ENCODE results near the gene COL6A2. TPM values are rescaled to one million over a fixed set of nuclear protein-coding genes. Genes with fewer than 3 reads are reported as not detected.

Gene COL6A2
- polyA plus RNA-seq, 1 of the 3 experiments (the other 2 are of a cell fraction): 108 TPM

GRCh38 chr21:46120301-46121285, 22.7 kb downstream of the COL6A2 start:
- no peak overlapping the region for H3K4me2 ChIP-seq
- H3K4me1 ChIP-seq (ENCODE audit: control insufficient read depth in 1 of 2, insufficient read depth in 2 of 2, low read depth in 1 of 2, low read length in 1 of 2): no peaks in the 10 kb centered on the region
- no peaks in the 10 kb centered on the region for H3K9me3 ChIP-seq
- H3K79me2 ChIP-seq (ENCODE audit: insufficient read depth): no peaks in the 10 kb centered on the region
- WGBS (ENCODE audit: low lambda C conversion rate): 84% methylated on average over 6 of the region's 26 CpGs
- H3F3A ChIP-seq (replicated peaks; ENCODE audit: insufficient read depth): no peaks in the 10 kb centered on the region
- H3K9ac ChIP-seq: no peak overlapping the region
- peaks cover 3 to 55% of the 10 kb centered on the region in 2 experiments for H3K36me3 ChIP-seq (replicated peaks in 1 of 2; ENCODE audit: control insufficient read depth in 1 of 2, insufficient read depth in 2 of 2, low read length in 1 of 2)
- DNase-seq: peak; percentile 35
- no peak overlapping the region for H3K27ac ChIP-seq (ENCODE audit: low read depth in 2 of 2, low read length in 1 of 2)
- H3K9me2 ChIP-seq: no peaks in the 10 kb centered on the region
- CTCF ChIA-PET: interaction anchor here (0.7 to 1.3 kb wide), 3 partner anchors 10 to 23 kb away, joined by 3 read pairs; no protein-coding TSS in a partner anchor
- no peak for TF ChIP-seq RFX5 (IDR thresholded peaks at IDR 0.05; ENCODE audit: low read length)
- TF ChIP-seq, protein P1, sequence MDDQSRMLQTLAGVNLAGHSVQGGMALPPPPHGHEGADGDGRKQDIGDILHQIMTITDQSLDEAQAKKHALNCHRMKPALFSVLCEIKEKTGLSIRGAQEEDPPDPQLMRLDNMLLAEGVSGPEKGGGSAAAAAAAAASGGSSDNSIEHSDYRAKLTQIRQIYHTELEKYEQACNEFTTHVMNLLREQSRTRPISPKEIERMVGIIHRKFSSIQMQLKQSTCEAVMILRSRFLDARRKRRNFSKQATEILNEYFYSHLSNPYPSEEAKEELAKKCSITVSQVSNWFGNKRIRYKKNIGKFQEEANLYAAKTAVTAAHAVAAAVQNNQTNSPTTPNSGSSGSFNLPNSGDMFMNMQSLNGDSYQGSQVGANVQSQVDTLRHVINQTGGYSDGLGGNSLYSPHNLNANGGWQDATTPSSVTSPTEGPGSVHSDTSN (IDR thresholded peaks at IDR 0.05): no peak
- TF ChIP-seq RAD21 (IDR thresholded peaks at IDR 0.05; ENCODE audit: low read length): no peak
- TF ChIP-seq SIN3A (IDR thresholded peaks at IDR 0.05; ENCODE audit: borderline replicate concordance, low read depth, low read length): no peak
- TF ChIP-seq, protein P2, sequence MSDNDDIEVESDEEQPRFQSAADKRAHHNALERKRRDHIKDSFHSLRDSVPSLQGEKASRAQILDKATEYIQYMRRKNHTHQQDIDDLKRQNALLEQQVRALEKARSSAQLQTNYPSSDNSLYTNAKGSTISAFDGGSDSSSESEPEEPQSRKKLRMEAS (IDR thresholded peaks at IDR 0.05; ENCODE audit: low read depth): no peak
- TF ChIP-seq YY1 (IDR thresholded peaks at IDR 0.05; ENCODE audit: low read depth): no peak
- TF ChIP-seq TAF1 (IDR thresholded peaks at IDR 0.05; ENCODE audit: borderline replicate concordance, low read depth, low read length): no peak
- no peak for TF ChIP-seq CHD2 (IDR thresholded peaks at IDR 0.05; ENCODE audit: low read length, partially characterized antibody)
- TF ChIP-seq GABPA (IDR thresholded peaks at IDR 0.05; ENCODE audit: low read depth): no peak
- no peak for TF ChIP-seq REST (IDR thresholded peaks at IDR 0.05; ENCODE audit: low read depth, low read length)
- no peak overlapping the region for H3K4me3 ChIP-seq (ENCODE audit: low read depth in 2 of 2, low read length in 1 of 2)
- no peak overlapping the region for H2AFZ ChIP-seq (ENCODE audit: low read depth)
- POLR2A ChIA-PET: no interaction called here
- no peaks in the 10 kb centered on the region for H3K27me3 ChIP-seq (ENCODE audit: insufficient read depth)
- no peaks in the 10 kb centered on the region for H4K20me1 ChIP-seq (ENCODE audit: insufficient read depth)

Data from SK-N-SH (cell line).